HG03039 (cell line): ENCODE results near the gene RXFP4.
"Not testable (repeated sequence)": the region's sequence is repeated elsewhere in the genome, so short reads cannot be mapped to it uniquely, and the experiment has no call there.

Experiments used
- ATAC-seq: cut with Tn5 transposase; IDR thresholded peaks from one replicate; pipeline ENCODE4 v1.9.1; 2021; ENCODE audit warnings: mild to moderate bottlenecking, moderate library complexity; ENCODE audit not compliant: unreplicated experiment

RXFP4 gene

GRCh38 chr1:155930725-155931124 is 10.7 kb upstream of the RXFP4 start:
- not testable (repeated sequence) for ATAC-seq

DNA sequence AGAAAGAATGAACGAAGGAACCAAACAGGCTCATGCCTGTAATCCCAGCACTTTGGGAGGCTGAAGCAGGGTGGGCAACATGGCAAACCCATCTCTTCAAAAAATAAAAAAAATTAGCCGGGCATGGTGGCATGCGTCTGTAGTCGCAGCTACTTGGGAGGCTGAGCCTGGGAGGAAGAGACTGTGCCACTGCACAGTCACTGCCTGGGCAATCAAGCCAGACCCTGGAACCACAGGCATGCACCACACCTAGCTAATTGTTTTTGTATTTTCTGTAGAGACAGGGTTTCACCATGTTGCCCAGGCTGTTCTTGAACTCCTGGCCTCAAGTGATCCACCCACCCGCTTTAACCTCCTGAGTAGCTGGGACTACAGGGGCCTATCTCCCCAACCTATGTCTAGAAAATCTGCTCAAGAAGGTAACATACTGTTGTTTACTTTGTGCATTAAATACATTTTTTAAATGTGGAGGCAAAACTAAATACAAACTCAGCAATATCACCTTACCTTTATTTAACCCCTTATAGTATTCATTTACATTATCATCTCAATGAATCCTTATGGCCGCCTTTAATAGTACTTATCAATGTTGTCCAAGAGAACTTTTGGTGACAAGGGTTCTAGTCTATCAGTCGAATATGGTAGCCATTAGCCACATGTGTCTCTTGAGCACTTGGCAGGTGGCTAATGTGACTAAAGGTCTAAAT is 10.0 kb upstream of the RXFP4 start:
- no peak for ATAC-seq

DNA sequence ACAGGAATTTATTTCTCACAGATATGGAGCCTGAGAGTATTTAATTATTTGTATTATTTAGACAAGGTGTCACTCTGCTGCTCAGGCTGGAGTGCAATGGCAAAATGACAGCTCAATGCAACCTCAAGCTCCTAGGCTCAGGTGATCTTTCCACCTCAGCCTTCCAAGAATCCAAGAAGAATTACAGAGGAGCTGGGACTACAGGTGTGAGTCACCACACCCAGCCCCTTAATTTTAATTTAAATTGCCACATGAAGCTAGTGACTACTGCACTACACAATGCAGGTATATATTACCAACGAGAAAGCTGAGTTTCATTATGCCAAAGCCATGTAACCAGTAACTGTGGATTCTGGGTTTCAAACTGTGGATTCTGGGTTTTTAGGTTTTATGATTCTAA is 9.4 kb upstream of the RXFP4 start:
- no peak for ATAC-seq

DNA sequence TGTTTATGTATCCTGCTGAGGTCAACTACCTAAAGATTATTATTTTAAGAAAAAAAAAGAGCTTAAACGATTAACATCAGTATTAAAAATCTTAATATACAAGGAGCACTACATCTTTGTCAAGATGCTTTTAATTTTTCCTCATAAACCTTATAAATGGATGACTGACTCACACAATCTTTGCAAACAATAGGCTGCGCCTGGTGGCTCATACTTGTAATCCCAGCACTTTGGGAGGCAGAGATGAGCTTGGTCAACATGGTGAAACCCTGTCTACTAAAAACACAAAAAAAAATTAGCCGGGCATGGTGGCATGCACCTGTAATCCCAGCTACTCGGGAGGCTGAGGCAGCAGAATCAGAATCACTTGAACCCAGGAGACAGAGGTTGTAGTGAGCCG is 9.0 kb upstream of the RXFP4 start:
- no peak for ATAC-seq

DNA sequence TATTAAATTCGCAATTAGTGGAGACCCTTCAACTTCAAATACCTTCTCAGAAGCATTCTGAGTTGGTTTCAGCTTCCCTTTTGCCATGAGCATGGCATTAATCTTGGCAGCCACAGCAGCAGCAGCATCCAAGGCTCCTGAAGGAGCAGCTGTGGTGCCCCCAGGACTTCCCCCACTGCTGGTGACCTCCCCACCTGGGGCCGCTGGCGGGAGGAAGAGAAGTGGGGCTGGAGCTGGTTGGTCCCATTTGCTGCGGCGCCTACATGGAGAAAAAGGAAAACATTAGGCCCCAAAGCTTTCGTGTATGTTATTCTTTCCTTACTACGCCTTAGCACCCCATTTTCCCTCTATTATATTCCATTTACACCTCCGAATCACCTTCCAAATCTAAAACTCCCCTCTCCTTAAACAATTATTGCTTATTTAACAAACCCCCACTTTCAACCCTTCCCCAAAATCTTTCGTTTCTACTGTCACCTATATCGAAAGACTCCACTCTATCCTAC is 7.8 kb upstream of the RXFP4 start:
- ATAC-seq, result no peak

DNA sequence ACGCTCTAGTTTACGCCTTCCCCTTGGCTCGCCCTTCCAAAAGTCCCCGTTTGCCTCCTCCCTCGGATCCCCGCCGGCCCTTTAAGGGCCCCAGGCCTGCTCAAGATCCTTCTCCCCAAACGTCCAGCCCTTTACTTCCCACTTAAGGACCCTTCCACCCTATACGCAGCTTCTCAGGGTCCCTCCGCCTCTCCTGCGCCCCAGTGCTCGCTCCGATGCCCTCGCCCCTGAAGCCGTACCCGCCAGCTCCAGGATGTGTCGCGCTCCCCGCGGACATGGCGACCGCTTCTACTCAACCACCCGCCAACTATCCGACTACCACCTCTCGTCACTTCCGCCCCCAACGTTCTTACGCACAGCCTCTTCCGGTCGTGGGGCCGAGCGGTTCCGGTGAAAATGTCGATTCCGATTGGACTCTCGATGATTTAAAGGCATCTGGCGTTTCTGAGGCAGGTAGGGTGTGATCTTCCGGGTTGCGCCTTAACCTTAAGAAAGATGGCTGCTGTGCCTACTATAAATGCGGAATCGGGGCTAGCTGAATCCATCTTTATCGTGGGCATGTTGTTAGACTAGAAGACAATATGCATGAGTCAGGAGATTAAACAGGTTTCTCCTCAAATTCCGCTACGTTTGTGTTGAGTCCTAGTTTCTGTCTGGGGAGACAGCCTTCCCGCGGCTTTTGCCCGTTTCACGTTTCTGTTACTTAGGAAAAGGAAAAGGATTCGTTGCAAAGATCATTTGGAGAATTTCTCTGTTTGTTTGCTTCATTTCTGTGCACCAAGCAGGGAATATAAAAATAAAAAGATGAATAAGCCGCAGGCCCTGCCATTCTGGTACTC is 7.1 kb upstream of the RXFP4 start, which contains the start of gene KHDC4:
Gene KHDC4, minus strand, starts transcription at position 317 of the 839 bp plus-strand sequence. Its CDS starts 40 bp downstream, at position 277.
- peak; percentile 81 for ATAC-seq

- no peak for ATAC-seq
Measured at GRCh38 chr1:155934936-155935590, 6.4 kb upstream of the RXFP4 start.

- ATAC-seq, result no peak
Measured at GRCh38 chr1:155938220-155938627, 3.2 kb upstream of the RXFP4 start.

DNA sequence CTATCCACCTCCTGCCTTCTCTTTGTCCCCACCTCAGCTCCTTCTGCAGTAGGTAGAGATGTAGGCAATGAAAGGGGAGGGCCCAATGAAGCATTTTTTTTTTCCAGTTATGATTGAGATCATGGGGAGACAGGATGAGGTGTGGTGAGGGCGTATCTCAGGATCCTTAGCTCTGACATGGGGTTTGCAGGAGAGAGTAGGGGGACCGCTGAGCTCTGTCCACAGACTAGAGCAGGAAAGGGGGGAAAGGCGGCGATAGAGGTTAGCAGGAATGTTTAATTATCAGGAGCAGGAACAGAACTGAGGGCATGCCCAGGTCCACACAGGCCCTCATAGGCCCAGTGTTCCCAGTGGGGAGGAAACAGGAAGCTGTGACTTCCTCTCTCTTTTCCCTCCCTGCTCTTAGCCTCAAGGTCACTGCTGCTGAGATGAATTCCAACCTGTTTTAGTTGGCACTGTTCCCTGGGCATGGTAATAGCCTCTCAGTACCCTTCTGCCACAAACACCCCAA is 901 bp upstream of the RXFP4 start:
- ATAC-seq, result no peak

DNA sequence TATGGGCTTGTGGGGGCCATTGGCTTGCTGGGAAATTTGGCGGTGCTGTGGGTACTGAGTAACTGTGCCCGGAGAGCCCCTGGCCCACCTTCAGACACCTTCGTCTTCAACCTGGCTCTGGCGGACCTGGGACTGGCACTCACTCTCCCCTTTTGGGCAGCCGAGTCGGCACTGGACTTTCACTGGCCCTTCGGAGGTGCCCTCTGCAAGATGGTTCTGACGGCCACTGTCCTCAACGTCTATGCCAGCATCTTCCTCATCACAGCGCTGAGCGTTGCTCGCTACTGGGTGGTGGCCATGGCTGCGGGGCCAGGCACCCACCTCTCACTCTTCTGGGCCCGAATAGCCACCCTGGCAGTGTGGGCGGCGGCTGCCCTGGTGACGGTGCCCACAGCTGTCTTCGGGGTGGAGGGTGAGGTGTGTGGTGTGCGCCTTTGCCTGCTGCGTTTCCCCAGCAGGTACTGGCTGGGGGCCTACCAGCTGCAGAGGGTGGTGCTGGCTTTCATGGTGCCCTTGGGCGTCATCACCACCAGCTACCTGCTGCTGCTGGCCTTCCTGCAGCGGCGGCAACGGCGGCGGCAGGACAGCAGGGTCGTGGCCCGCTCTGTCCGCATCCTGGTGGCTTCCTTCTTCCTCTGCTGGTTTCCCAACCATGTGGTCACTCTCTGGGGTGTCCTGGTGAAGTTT is 550 bp downstream of the RXFP4 start:
- ATAC-seq, result no peak

DNA sequence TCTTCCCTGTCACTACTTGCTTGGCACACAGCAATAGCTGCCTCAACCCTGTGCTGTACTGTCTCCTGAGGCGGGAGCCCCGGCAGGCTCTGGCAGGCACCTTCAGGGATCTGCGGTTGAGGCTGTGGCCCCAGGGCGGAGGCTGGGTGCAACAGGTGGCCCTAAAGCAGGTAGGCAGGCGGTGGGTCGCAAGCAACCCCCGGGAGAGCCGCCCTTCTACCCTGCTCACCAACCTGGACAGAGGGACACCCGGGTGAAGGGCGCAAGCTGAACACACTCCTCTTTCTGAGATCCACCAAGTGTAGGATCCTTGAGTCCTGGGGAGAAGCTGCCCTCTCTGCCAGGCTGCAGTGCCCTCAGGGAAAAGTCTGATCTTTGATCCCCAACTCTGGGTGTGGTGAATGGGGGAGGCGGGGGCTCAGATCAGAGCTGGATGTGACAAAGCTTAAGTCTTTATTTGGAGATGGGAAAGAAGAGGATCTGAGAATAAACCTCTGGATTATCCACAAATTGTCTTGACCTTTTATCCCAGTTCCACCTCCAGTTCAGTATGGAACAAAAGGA is 1.2 kb downstream of the RXFP4 start:
- no peak for ATAC-seq

GRCh38 chr1:155944444-155944799 is 3.0 kb downstream of the RXFP4 start:
- ATAC-seq, result no peak

DNA sequence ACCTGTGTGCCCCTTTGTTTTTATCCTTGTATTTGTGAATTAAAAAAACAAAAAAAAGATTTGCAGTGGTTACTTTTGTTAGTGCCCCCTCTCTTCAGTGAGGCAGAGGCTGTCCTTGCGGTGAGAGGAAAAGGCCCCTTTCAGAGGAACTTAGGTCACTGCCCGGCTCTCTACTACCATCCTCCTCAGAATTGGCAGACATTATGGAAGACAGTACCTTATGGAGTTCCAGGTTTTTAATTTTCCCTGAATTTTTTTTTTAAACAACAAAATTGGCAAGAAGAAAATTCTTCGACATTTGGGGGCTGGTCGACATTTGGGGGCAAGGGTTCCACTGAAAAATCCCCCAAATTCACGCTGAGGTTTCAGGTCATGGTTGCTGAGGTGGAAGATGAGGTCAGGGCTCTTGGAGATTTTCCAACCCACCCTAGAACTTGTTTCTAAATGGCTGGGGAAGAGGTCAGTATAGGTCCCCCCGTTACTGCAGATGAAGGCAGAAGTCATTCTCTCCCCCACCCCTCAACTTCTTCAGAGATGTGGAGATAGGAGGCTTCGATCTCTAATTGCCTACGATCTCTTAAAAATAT is 5.3 kb downstream of the RXFP4 start:
- no peak for ATAC-seq

- no peak for ATAC-seq
Measured at GRCh38 chr1:155947292-155947691, 5.9 kb downstream of the RXFP4 start.

DNA sequence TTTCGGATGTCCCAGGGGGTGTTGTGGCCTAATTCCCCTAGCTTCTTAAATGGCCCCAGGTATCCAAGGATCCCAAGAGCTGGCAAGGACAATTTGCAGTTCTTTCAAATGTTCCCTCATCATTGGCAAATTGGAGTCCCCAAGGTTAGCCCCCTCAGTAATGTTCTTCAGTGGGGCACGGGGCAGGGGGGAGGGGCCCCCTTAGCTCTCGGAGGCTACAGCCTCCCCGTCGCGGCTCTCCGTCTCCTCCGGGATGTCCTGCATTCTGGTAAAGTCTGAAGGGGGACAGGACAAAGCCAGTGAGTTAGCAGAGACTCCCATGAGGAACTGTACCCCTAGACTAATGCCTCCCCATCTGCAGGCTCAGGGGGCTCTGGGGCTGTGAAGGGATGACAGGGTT is 6.3 kb downstream of the RXFP4 start:
- ATAC-seq, result no peak

GRCh38 chr1:155950829-155951228 is 9.4 kb downstream of the RXFP4 start:
- no peak for ATAC-seq

- ATAC-seq, result no peak
Measured at GRCh38 chr1:155951753-155952504, 10.5 kb downstream of the RXFP4 start.

DNA sequence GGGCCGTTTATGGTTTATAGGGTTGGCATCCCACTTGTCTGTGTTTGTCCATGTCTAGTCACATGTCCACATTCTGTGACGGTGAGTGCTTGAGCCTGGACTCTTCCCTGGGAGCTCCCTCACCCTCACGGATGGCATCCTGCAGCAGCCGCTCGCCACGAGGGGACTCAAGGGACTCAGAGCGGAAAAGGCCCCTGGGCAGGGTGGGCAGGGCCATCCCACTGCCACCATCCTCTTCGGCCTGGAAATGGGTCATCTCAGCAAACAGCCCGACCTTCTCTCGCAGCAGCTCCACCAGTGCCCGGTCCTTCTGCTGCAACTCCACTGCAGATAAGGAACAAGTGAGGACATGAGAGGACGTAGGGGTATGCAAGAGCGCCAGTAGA is 11.1 kb downstream of the RXFP4 start:
- no peak for ATAC-seq

- no peak for ATAC-seq
Measured at GRCh38 chr1:155954645-155955044, 13.2 kb downstream of the RXFP4 start.
